ENCODE results near the gene SNX13.
"Not testable (repeated sequence)": the region's sequence is repeated elsewhere in the genome, so short reads cannot be mapped to it uniquely, and the experiment has no call there.

The SNX13 gene

GRCh38 chr7:17844022-17844421 is 96.3 kb downstream of the SNX13 start:
- Mint-ChIP-seq H3K27ac (no peak overlapping the region), H3K36me3 (ENCODE audit: low read depth) (peaks cover 43% of the 10 kb centered on the region), H3K4me3 (peak overlapping the region; percentile 9), H3K9me3 (peaks cover 9% of the 10 kb centered on the region), H3K4me1 (ENCODE audit: low read depth) (peaks cover 31% of the 10 kb centered on the region), H3K27me3 (ENCODE audit: low read depth) (no peaks in the 10 kb centered on the region)
- no peak for DNase-seq (ENCODE audit: low spot score)

DNA sequence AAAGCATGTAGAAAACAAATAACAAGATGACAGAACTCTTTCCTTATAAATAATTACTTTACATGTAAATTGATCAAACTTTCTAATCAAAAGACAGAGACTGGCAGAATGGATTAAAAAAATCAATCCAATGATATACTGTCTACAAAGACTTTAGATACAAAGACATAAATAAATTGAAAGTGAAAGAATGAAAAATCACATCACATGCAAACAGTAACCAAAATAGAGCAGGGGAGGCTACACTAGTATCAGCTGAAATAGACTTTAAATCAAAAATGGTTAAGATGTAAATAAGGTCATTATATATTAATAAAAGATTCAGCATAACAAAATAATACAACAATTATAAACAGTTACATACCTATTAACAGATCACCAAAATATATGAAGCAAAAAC is 97.3 kb downstream of the SNX13 start:
- peaks cover 9% of the 10 kb centered on the region for H3K9me3 Mint-ChIP-seq
- peaks cover 29% of the 10 kb centered on the region for H3K4me1 Mint-ChIP-seq (ENCODE audit: low read depth)
- no peaks in the 10 kb centered on the region for H3K27me3 Mint-ChIP-seq (ENCODE audit: low read depth)
- H3K4me3 Mint-ChIP-seq, result peak overlapping the region; percentile 29
- DNase-seq (ENCODE audit: low spot score), result no peak
- H3K27ac Mint-ChIP-seq, result peak overlapping the region; percentile 29
- H3K36me3 Mint-ChIP-seq (ENCODE audit: low read depth), result peaks cover 44% of the 10 kb centered on the region

DNA sequence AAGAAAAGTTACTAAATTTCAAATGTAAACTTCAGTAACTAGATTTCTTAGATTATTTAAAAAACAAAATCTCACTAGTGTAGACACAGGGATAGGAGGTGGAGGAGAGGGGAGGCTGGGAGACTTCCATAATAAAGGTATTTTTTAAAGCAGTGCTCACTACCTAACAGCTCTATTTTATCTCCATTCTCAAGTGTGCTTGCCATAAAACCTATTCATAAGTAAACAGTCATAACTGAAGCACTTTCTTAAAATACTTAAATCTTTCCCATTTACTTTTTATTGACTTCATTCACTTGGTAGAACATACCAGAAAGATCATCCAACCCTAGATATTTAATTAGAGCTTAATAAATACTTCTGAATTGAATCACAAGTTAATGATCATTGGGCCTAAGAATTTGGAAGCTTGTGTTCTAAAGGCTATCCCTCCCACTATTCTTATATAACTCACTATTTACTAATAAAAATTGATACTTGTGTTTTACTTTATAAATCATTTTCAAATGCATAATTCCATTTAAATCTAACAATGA is 107.4 kb downstream of the SNX13 start:
- H3K36me3 Mint-ChIP-seq (ENCODE audit: low read depth), result peaks cover 9% of the 10 kb centered on the region
- H3K4me3 Mint-ChIP-seq, result no peak overlapping the region
- H3K4me1 Mint-ChIP-seq (ENCODE audit: low read depth), result no peaks in the 10 kb centered on the region
- no peak for DNase-seq (ENCODE audit: low spot score)
- H3K9me3 Mint-ChIP-seq, result no peaks in the 10 kb centered on the region
- H3K27ac Mint-ChIP-seq, result no peak overlapping the region
- no peaks in the 10 kb centered on the region for H3K27me3 Mint-ChIP-seq (ENCODE audit: low read depth)

DNA sequence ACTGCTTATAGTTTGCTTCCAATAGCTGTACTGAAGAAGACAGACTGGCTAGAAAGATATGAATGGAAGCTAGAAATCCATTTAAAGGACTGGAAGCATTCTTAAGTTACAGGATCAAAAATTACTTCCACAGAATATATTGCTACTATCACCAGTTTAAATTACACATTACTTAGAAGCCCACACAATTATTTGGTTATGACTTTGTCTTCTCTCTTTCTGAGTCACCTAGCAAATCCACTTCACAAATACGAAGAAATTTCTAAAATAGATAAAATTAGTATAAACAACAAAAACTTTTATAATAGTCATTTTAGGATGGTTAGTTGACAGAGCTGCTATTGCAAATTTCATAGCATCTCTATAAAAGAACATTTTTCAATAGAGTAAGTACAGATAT is 108.1 kb downstream of the SNX13 start:
- DNase-seq (ENCODE audit: low spot score), result no peak
- no peaks in the 10 kb centered on the region for H3K27me3 Mint-ChIP-seq (ENCODE audit: low read depth)
- H3K27ac Mint-ChIP-seq, result no peak overlapping the region
- H3K4me3 Mint-ChIP-seq, result no peak overlapping the region
- H3K9me3 Mint-ChIP-seq, result no peaks in the 10 kb centered on the region
- peaks cover 9% of the 10 kb centered on the region for H3K36me3 Mint-ChIP-seq (ENCODE audit: low read depth)
- H3K4me1 Mint-ChIP-seq (ENCODE audit: low read depth), result no peaks in the 10 kb centered on the region

GRCh38 chr7:17830206-17830605 is 110.1 kb downstream of the SNX13 start:
- Mint-ChIP-seq H3K27ac (no peak overlapping the region), H3K27me3 (ENCODE audit: low read depth) (no peaks in the 10 kb centered on the region), H3K36me3 (ENCODE audit: low read depth) (peaks cover 12% of the 10 kb centered on the region), H3K4me1 (ENCODE audit: low read depth) (no peaks in the 10 kb centered on the region), H3K4me3 (no peak overlapping the region), H3K9me3 (no peaks in the 10 kb centered on the region)
- DNase-seq (ENCODE audit: low spot score), result no peak

DNA sequence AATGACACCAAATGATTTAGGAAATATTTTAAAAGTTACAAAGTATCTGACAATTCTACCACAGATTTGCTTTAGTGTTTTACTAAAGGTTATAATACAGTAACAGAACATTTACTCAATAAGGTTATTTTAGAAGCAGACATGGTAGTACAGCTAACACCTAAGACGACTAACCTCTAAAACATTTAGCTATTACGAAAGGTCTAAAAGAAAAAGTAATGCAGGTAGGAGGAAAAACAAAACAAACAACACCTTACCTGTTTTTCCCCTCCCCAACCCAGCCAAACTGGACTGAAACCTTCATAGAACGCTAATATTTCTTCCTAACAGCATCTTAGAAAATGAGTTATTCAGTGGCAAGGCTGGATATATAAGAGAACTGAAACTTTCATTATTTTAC is 111.3 kb downstream of the SNX13 start:
- DNase-seq (ENCODE audit: low spot score), result no peak
- Mint-ChIP-seq H3K27ac (no peak overlapping the region), H3K4me1 (ENCODE audit: low read depth) (no peaks in the 10 kb centered on the region), H3K27me3 (ENCODE audit: low read depth) (no peaks in the 10 kb centered on the region), H3K4me3 (no peak overlapping the region), H3K36me3 (ENCODE audit: low read depth) (peaks cover 14% of the 10 kb centered on the region), H3K9me3 (no peaks in the 10 kb centered on the region)

DNA sequence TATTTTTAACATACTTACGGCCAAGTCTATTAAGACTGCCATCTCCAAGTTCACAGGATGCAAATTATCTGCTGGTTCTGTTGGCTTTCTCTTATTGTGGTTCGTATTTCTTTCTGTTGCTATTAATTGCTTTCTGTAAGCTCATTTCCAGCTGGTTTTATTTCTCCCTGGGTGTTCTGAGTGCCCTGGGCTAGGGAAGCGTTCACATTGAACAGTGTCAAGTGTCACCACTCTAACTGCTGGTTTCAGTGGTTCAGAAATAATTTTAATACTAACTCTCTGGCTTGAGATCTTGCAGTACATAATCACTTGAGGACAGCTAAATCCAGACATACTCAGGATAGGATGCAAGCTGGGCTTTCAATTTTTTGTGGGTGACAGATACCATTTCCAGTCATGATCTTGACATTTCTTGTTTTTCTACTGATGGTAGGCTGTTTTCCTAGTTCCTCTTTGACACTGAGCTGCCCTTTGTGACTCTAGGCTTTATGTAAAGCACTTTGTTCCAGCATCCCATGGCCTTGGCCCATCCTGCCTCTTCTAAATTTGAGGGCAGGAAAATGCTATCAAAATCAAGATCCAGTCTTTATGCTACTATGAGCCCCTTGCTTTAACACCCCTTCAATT is 117.6 kb downstream of the SNX13 start:
- no peaks in the 10 kb centered on the region for H3K9me3 Mint-ChIP-seq
- DNase-seq (ENCODE audit: low spot score), result no peak
- peaks cover 17% of the 10 kb centered on the region for H3K36me3 Mint-ChIP-seq (ENCODE audit: low read depth)
- no peaks in the 10 kb centered on the region for H3K4me1 Mint-ChIP-seq (ENCODE audit: low read depth)
- no peak overlapping the region for H3K27ac Mint-ChIP-seq
- no peaks in the 10 kb centered on the region for H3K27me3 Mint-ChIP-seq (ENCODE audit: low read depth)
- no peak overlapping the region for H3K4me3 Mint-ChIP-seq

GRCh38 chr7:17816903-17817302 is 123.4 kb downstream of the SNX13 start:
- no peak for DNase-seq (ENCODE audit: low spot score)
- no peak overlapping the region for H3K27ac Mint-ChIP-seq
- H3K4me3 Mint-ChIP-seq, result no peak overlapping the region
- no peaks in the 10 kb centered on the region for H3K27me3 Mint-ChIP-seq (ENCODE audit: low read depth)
- peaks cover 10% of the 10 kb centered on the region for H3K9me3 Mint-ChIP-seq
- no peaks in the 10 kb centered on the region for H3K4me1 Mint-ChIP-seq (ENCODE audit: low read depth)
- H3K36me3 Mint-ChIP-seq (ENCODE audit: low read depth), result peaks cover 15% of the 10 kb centered on the region

- Mint-ChIP-seq H3K27me3 (ENCODE audit: low read depth) (no peaks in the 10 kb centered on the region), H3K36me3 (ENCODE audit: low read depth) (peaks cover 27% of the 10 kb centered on the region), H3K4me3 (no peak overlapping the region), H3K27ac (no peak overlapping the region), H3K9me3 (peaks cover 23% of the 10 kb centered on the region), H3K4me1 (ENCODE audit: low read depth) (peaks cover under 1% of the 10 kb centered on the region)
- no peak for DNase-seq (ENCODE audit: low spot score)
These were observed 125.0 kb downstream of the SNX13 start for GRCh38 chr7:17815318-17815717.

DNA sequence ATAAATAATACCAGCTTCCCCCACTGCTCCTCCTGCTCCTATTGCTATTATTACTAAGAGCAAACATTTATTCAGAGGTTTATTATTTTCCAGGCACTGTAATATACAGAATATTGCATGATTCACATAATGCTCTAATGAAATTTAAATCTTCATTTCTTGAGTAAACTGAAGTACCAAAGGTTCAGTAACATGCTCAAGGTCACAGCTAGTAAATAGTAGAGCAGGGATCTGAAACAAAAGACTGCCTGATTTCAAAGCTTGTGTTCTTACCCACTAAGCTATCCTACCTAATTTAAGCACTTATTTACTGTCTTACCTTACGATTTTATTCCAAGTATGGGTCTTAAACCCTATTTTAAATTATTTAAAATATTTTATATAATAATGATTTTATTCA is 126.2 kb downstream of the SNX13 start:
- peaks cover 32% of the 10 kb centered on the region for H3K36me3 Mint-ChIP-seq (ENCODE audit: low read depth)
- no peak overlapping the region for H3K27ac Mint-ChIP-seq
- DNase-seq (ENCODE audit: low spot score), result no peak
- H3K27me3 Mint-ChIP-seq (ENCODE audit: low read depth), result no peaks in the 10 kb centered on the region
- peaks cover 2% of the 10 kb centered on the region for H3K4me1 Mint-ChIP-seq (ENCODE audit: low read depth)
- H3K4me3 Mint-ChIP-seq, result no peak overlapping the region
- peaks cover 27% of the 10 kb centered on the region for H3K9me3 Mint-ChIP-seq

- DNase-seq (ENCODE audit: low spot score); H3K4me3 Mint-ChIP-seq; H3K27me3 Mint-ChIP-seq (ENCODE audit: low read depth); H3K27ac Mint-ChIP-seq; H3K4me1 Mint-ChIP-seq (ENCODE audit: low read depth): not testable (repeated sequence)
- peaks cover 27% of the 10 kb centered on the region for H3K9me3 Mint-ChIP-seq
- H3K36me3 Mint-ChIP-seq (ENCODE audit: low read depth), result peaks cover 37% of the 10 kb centered on the region
These were observed 131.1 kb downstream of the SNX13 start for GRCh38 chr7:17809215-17809614.

DNA sequence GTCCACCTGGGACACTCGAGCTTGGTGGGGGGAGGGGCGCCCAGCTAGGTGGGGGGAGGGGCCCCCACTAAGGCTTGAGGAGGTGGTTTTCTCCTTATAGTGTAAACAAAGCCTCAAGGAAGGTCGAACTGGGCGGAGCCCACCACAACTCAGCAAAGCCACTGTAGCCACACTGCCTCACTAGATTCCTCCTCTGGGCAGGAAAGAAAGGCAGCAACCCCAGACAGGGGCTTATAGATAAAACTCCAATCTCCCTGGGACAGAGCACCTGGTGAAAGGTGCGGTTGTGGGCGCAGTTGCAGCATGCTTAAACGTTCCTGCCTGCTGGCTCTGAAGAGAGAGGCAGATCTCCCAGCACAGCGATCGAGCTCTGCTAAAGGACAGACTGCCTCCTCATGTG is 133.1 kb downstream of the SNX13 start:
- peaks cover 21% of the 10 kb centered on the region for H3K9me3 Mint-ChIP-seq
- no peaks in the 10 kb centered on the region for H3K27me3 Mint-ChIP-seq (ENCODE audit: low read depth)
- no peak overlapping the region for H3K4me3 Mint-ChIP-seq
- H3K4me1 Mint-ChIP-seq (ENCODE audit: low read depth), result peaks cover 5% of the 10 kb centered on the region
- no peak overlapping the region for H3K27ac Mint-ChIP-seq
- H3K36me3 Mint-ChIP-seq (ENCODE audit: low read depth), result peaks cover 28% of the 10 kb centered on the region
- DNase-seq (ENCODE audit: low spot score), result no peak

DNA sequence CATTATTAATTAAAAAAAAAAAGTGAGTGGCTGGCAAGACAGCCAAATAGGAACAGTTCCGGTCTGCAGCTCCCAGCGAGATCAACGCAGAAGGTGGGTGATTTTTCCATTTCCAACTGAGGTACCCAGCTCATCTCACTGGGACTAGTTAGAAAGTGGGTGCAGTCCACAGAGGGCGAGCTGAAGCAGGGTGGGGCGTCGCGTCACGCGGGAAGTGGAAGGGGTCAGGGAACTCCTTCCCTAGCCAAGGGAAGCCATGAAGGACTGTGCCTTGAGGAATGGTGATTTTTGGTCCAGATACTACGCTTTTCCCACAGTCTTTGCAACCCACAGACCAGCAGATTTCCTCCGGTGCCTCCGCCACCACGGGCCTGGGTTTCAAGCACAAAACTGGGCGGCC is 133.7 kb downstream of the SNX13 start:
- peaks cover 5% of the 10 kb centered on the region for H3K4me1 Mint-ChIP-seq (ENCODE audit: low read depth)
- H3K27me3 Mint-ChIP-seq (ENCODE audit: low read depth), result no peaks in the 10 kb centered on the region
- H3K36me3 Mint-ChIP-seq (ENCODE audit: low read depth), result peaks cover 23% of the 10 kb centered on the region
- H3K27ac Mint-ChIP-seq, result no peak overlapping the region
- no peak overlapping the region for H3K4me3 Mint-ChIP-seq
- DNase-seq (ENCODE audit: low spot score), result no peak
- H3K9me3 Mint-ChIP-seq, result peaks cover 15% of the 10 kb centered on the region

- H3K36me3 Mint-ChIP-seq (ENCODE audit: low read depth), result peaks cover 16% of the 10 kb centered on the region
- H3K4me1 Mint-ChIP-seq (ENCODE audit: low read depth), result no peaks in the 10 kb centered on the region
- H3K4me3 Mint-ChIP-seq, result no peak overlapping the region
- H3K27me3 Mint-ChIP-seq (ENCODE audit: low read depth), result no peaks in the 10 kb centered on the region
- no peaks in the 10 kb centered on the region for H3K9me3 Mint-ChIP-seq
- H3K27ac Mint-ChIP-seq, result no peak overlapping the region
- no peak for DNase-seq (ENCODE audit: low spot score)
These were observed 138.2 kb downstream of the SNX13 start for GRCh38 chr7:17802056-17802455.

Data from T-helper 2 cell treated with Interferon-gamma antibody and Interleukin-4, amounts not matched to agents 5 μg/mL and 100 μg/mL, for 36 hours (primary cell).